Right lobe of liver (tissue), 4 donors: ENCODE results near the gene GHR.

Experiments used
- CTCF ChIP-seq, 4 donors: fragments of 200-600 bp in 3 of 4; fragments of 450-650 bp in 1 of 4; IDR thresholded peaks; one replicate each; pipeline versions ENCODE4 v1.5.1 to v1.8.0; 2016 to 2022; ENCODE audit warnings: antibody characterized with exemption in 4 of 4, mild to moderate bottlenecking in 2 of 4
- POLR2A ChIP-seq: fragments of 450-650 bp; IDR thresholded peaks from one replicate; pipeline ENCODE4 v1.6.1; 2017; ENCODE audit warnings: antibody characterized with exemption, mild to moderate bottlenecking
- donor health status: DM: no; HTN: no; CAD: no.
- donor health status: DM: no; HTN: no; CAD: no.
- donor health status: DM: no; HTN: yes; CAD: no.

- TF ChIP-seq CTCF (IDR thresholded peaks at IDR 0.05) (no peak), POLR2A (no peak)
Measured at GRCh38 chr5:42648036-42648435, 224.8 kb downstream of the GHR start.
